HFF-Myc (cell line): ENCODE results near the gene UIMC1.
"Not testable (repeated sequence)": the region's sequence is repeated elsewhere in the genome, so short reads cannot be mapped to it uniquely, and the experiment has no call there.

Source experiments
- DNase-seq: peaks from one replicate; pipeline ENCODE4 v3.0.0-alpha.2; 2011; ENCODE audit warnings: low read depth; ENCODE audit errors: extremely low read depth
- H3K4me3 ChIP-seq: replicated peaks from 2 replicates; pipeline ENCODE4 v1.5.1; 2011; ENCODE audit warnings: low read depth, mild to moderate bottlenecking, control low read depth, low read length
- CTCF ChIP-seq: IDR thresholded peaks from 2 replicates; pipeline ENCODE4 v1.5.1; 2012; ENCODE audit warnings: mild to moderate bottlenecking, low read depth, low read length, control low read depth; ENCODE audit errors: missing control alignments

The UIMC1 gene

GRCh38 chr5:177015156-177015555 lies 8.6 kb upstream of the UIMC1 start:
- DNase-seq, result no peak
- no peak for TF ChIP-seq CTCF
- no peak overlapping the region for H3K4me3 ChIP-seq

DNA sequence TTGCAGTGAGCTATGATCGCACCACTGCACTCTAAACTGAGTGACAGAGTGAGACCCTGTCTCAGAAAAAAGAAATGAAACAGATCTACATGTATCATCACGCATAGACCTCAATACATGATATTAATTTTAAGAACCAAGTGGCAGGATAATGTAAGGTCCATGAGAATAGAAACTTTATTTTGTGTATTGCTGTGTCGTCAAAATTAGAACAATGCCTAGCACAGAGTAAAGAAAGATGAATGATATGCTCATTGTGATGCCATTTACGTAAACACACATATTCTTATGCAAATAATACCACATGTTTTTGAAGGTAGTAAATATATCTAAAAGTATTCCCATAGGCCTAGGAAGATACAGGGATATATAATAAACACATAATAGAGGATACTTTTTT lies 3.6 kb upstream of the UIMC1 start:
- DNase-seq, result no peak
- no peak for TF ChIP-seq CTCF
- no peak overlapping the region for H3K4me3 ChIP-seq

- H3K4me3 ChIP-seq, result no peak overlapping the region
- no peak for DNase-seq
- TF ChIP-seq CTCF, result no peak
Measured at GRCh38 chr5:177008716-177009115, 2.1 kb upstream of the UIMC1 start.

- TF ChIP-seq CTCF, result peak; percentile 24
- H3K4me3 ChIP-seq, result peak overlapping the region; percentile 88
- DNase-seq, result no peak
Measured at GRCh38 chr5:177005619-177006264, 837 bp downstream of the UIMC1 start.

GRCh38 chr5:177004961-177005360 lies 1.6 kb downstream of the UIMC1 start:
- no peak for TF ChIP-seq CTCF

GRCh38 chr5:177003649-177004048 lies 2.9 kb downstream of the UIMC1 start:
- no peak for TF ChIP-seq CTCF
- H3K4me3 ChIP-seq, result no peak overlapping the region; the same call in 1 of the 2 replicates
- no peak for DNase-seq

More at GRCh38 chr5:177004961-177005360, 1.6 kb downstream of the UIMC1 start:
- DNase-seq, result no peak
- peak overlapping the region; percentile 88 for H3K4me3 ChIP-seq

GRCh38 chr5:176999526-176999925 lies 7.1 kb downstream of the UIMC1 start:
- not testable (repeated sequence) for DNase-seq

More at GRCh38 chr5:176999526-176999925, 7.1 kb downstream of the UIMC1 start:
- H3K4me3 ChIP-seq, result not testable (repeated sequence)
